ENCODE results near the gene RRP1B. TPM values are rescaled to one million over a fixed set of nuclear protein-coding genes. Genes with fewer than 3 reads are reported as not detected.

Gene RRP1B
- total RNA-seq, 1 donor from 2014 or later: 70.4 TPM

DNA sequence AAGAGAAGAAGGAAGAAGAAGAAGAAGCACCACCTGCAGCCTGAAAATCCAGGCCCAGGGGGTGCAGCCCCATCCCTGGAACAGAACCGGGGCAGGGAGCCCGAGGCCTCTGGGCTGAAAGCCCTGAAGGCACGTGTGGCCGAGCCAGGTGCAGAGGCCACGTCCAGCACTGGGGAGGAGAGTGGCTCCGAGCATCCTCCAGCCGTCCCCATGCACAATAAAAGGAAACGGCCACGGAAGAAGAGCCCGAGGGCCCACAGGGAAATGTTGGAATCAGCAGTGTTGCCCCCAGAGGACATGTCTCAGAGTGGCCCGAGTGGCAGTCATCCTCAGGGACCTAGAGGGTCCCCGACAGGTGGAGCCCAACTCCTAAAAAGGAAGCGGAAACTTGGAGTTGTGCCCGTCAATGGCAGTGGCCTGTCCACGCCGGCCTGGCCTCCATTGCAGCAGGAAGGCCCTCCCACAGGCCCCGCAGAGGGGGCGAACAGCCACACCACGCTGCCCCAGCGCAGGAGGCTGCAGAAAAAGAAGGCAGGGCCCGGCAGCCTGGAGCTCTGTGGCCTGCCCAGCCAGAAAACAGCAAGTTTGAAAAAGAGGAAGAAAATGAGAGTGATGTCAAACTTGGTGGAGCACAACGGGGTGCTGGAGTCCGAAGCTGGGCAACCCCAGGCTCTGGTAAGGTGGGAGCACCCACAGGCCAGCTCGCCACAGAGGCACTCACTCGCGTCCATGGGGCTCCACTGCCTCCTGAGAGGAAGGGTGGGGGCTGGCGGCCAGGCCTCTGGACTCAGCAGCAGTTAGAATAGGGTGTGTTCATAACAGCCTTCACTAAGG is 28.4 kb downstream of the RRP1B start:
- H3K9me3 Mint-ChIP-seq: no peaks in the 10 kb centered on the region
- TF ChIP-seq, protein P1, sequence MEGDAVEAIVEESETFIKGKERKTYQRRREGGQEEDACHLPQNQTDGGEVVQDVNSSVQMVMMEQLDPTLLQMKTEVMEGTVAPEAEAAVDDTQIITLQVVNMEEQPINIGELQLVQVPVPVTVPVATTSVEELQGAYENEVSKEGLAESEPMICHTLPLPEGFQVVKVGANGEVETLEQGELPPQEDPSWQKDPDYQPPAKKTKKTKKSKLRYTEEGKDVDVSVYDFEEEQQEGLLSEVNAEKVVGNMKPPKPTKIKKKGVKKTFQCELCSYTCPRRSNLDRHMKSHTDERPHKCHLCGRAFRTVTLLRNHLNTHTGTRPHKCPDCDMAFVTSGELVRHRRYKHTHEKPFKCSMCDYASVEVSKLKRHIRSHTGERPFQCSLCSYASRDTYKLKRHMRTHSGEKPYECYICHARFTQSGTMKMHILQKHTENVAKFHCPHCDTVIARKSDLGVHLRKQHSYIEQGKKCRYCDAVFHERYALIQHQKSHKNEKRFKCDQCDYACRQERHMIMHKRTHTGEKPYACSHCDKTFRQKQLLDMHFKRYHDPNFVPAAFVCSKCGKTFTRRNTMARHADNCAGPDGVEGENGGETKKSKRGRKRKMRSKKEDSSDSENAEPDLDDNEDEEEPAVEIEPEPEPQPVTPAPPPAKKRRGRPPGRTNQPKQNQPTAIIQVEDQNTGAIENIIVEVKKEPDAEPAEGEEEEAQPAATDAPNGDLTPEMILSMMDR (conservative IDR thresholded peaks at IDR 0.05): no peak
- H3K4me3 Mint-ChIP-seq: no peak overlapping the region
- no peaks in the 10 kb centered on the region for H3K27me3 Mint-ChIP-seq (ENCODE audit: low read depth)
- H3K4me1 Mint-ChIP-seq: no peaks in the 10 kb centered on the region
- peaks cover 11% of the 10 kb centered on the region for H3K36me3 Mint-ChIP-seq (ENCODE audit: low read depth)
- no peak for DNase-seq (ENCODE audit: low read depth, low spot score)
- H3K27ac Mint-ChIP-seq (ENCODE audit: unreplicated experiment): no peak overlapping the region

DNA sequence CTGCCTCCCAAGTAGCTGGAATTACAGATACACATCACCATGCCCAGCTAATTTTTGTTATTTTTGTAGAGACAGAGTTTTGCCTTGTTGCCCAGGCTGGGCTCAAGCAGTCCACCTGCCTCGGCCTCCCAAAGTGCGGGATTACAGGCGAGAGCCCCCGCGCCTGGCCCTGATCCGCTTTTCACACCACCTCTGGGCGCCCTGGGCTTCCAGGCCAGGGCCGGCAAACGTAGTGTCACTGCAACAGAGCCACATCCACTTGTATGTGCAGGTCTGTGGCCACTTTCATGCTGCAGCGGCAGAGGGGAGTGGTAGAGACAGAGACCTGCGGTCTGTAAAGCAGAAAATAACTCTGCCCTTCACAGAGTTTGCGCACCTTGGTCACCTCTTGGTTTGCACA is 29.5 kb downstream of the RRP1B start:
- H3K36me3 Mint-ChIP-seq (ENCODE audit: low read depth): peaks cover 14% of the 10 kb centered on the region
- H3K27me3 Mint-ChIP-seq (ENCODE audit: low read depth): no peaks in the 10 kb centered on the region
- DNase-seq (ENCODE audit: low read depth, low spot score): no peak
- TF ChIP-seq, protein P1 (conservative IDR thresholded peaks at IDR 0.05): no peak
- no peak overlapping the region for H3K4me3 Mint-ChIP-seq
- H3K4me1 Mint-ChIP-seq: no peaks in the 10 kb centered on the region
- H3K9me3 Mint-ChIP-seq: no peaks in the 10 kb centered on the region
- H3K27ac Mint-ChIP-seq (ENCODE audit: unreplicated experiment): no peak overlapping the region

DNA sequence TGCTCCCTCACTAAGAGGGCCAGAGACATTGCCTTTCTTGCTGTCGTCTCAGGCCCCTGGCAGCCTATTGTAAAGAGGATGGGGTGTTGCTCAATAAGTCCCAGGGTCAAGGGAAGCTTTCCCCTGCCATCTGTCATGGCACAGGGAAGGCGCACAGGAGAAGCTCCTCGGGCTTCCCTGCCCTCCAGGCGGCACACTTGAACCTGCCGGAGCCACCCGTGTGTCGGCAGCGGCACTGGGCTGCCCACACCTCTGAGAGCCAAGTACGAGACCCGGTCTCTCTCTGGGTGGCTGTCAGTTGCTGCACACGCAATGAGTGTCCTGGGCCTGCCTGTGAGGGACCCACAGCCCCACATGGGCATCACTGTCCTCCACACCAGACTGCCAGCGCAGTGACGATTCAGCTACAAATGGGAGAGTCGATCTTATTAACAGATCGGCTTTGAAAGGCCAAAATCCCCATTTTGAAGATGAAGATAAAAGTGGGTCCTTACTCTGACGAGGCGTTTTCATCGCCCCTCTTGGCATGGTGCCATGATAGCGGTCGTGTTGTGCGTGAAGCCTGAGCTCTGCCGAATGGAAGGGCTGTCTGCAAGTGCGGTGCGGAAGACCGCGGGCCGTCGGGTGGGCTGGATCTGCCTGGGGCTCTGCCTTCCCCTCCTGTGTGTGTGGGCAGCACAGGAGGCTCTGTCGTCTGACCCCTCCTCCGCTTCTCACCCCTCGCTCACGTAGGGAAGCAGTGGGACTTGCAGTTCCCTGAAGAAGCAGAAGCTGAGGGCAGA is 30.4 kb downstream of the RRP1B start:
- DNase-seq (ENCODE audit: low read depth, low spot score): no peak
- TF ChIP-seq, protein P1 (conservative IDR thresholded peaks at IDR 0.05): no peak
- H3K4me1 Mint-ChIP-seq: no peaks in the 10 kb centered on the region
- H3K4me3 Mint-ChIP-seq: no peak overlapping the region
- H3K27me3 Mint-ChIP-seq (ENCODE audit: low read depth): no peaks in the 10 kb centered on the region
- no peaks in the 10 kb centered on the region for H3K9me3 Mint-ChIP-seq
- no peak overlapping the region for H3K27ac Mint-ChIP-seq (ENCODE audit: unreplicated experiment)
- H3K36me3 Mint-ChIP-seq (ENCODE audit: low read depth): peaks cover 14% of the 10 kb centered on the region

DNA sequence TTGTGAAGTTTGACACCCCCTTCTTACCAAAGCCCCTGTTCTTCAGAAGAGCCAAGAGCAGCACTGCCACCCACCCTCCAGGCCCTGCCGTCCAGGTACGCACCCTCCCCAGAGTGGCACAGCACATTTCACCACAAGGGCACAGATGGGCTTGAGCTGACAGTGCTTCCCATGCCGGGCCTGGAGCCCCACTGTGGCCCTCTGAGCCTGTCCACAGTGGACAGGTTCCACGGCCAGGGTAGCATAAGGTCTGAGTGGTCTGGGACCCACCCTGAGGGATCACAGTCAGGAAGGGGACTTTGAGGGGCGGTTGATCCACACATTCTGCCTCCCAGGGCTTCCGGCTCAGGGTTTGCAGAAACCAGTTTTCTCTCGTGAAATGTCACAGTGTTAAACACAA is 31.0 kb downstream of the RRP1B start:
- TF ChIP-seq, protein P1 (conservative IDR thresholded peaks at IDR 0.05): no peak
- Mint-ChIP-seq H3K27ac (ENCODE audit: unreplicated experiment) (no peak overlapping the region), H3K27me3 (ENCODE audit: low read depth) (no peaks in the 10 kb centered on the region), H3K4me1 (no peaks in the 10 kb centered on the region), H3K4me3 (no peak overlapping the region), H3K9me3 (no peaks in the 10 kb centered on the region), H3K36me3 (ENCODE audit: low read depth) (peaks cover 14% of the 10 kb centered on the region)
- DNase-seq (ENCODE audit: low read depth, low spot score): no peak

DNA sequence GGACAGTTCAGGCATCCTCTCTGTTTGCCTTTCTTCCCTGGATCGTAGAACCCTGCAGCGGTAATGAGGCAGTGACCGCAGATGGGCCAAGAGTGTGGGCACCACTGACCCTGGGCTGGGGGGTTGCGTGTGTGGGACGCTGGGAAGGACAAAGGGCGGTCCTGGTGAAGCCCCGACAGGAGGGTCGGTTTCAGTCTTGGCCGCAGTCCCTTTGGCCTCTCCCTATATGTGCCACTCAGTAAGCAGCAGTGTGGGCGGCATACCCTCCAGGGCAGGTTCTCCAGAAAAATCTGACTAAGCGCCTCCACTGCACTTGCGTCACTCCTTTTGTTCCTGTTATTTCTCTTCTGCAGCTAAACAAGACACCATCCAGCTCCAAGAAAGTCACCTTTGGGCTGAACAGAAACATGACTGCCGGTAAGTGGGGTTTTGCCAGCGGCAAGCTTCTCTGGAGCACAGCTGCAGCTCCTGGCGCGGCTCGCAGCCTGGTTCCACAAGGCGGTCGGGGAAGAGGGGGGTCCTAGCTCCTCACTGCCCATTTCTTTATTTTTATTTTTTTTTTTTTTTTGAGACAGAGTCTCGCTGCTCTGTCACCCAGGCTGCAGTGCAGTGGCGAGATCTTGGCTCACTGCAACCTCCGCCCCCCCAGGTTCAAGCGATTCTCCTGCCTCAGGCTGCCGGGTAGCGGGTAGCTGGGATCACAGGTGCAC is 31.9 kb downstream of the RRP1B start:
- TF ChIP-seq, protein P1 (conservative IDR thresholded peaks at IDR 0.05): no peak
- Mint-ChIP-seq H3K27ac (ENCODE audit: unreplicated experiment) (no peak overlapping the region), H3K36me3 (ENCODE audit: low read depth) (peaks cover 14% of the 10 kb centered on the region), H3K4me1 (no peaks in the 10 kb centered on the region), H3K4me3 (no peak overlapping the region), H3K27me3 (ENCODE audit: low read depth) (no peaks in the 10 kb centered on the region), H3K9me3 (no peaks in the 10 kb centered on the region)
- no peak for DNase-seq (ENCODE audit: low read depth, low spot score)
